GM10266 (cell line): ENCODE data around the gene ELOVL6.
"Not testable (repeated sequence)": the region's sequence is repeated elsewhere in the genome, so short reads cannot be mapped to it uniquely, and the experiment has no call there.

Experiments
- DNase-seq: peaks from one replicate; pipeline ENCODE4 v3.0.0; 2012; ENCODE audit errors: extremely low spot score
- CTCF ChIP-seq: IDR thresholded peaks from 2 replicates; pipeline ENCODE4 v1.5.1; 2012; ENCODE audit warnings: mild to moderate bottlenecking, low read depth; ENCODE audit not compliant: control insufficient read depth, insufficient read depth; ENCODE audit errors: missing control alignments

ELOVL6 gene

GRCh38 chr4:110046588-110047049 lies 151.8 kb downstream of the ELOVL6 start:
- DNase-seq = no peak
- TF ChIP-seq CTCF = no peak

GRCh38 chr4:110042545-110043517 lies 155.6 kb downstream of the ELOVL6 start:
- no peak for TF ChIP-seq CTCF
- no peak for DNase-seq

GRCh38 chr4:110041735-110042134 lies 156.7 kb downstream of the ELOVL6 start:
- no peak for DNase-seq
- TF ChIP-seq CTCF = no peak

- not testable (repeated sequence) for DNase-seq
Observed at GRCh38 chr4:110039164-110039563, 159.3 kb downstream of the ELOVL6 start.

- DNase-seq = peak; percentile 44
- TF ChIP-seq CTCF = no peak
Observed at GRCh38 chr4:110034026-110034393, 164.4 kb downstream of the ELOVL6 start.

GRCh38 chr4:110033355-110034025 lies 164.9 kb downstream of the ELOVL6 start:
- DNase-seq = no peak
- TF ChIP-seq CTCF = no peak

- DNase-seq = no peak
- TF ChIP-seq CTCF = no peak
Observed at GRCh38 chr4:110032603-110033002, 165.8 kb downstream of the ELOVL6 start.
